Smooth muscle cell (in vitro differentiated cells): ENCODE data around the gene DLGAP1. TPM values are rescaled to one million over a fixed set of nuclear protein-coding genes. Genes with fewer than 3 reads are reported as not detected.

Source experiments
- DNase-seq: peaks from one replicate; lab custom pipeline; 2025; ENCODE audit not compliant: unreplicated experiment; lab: John Stamatoyannopoulos, UW
- H2AFZ ChIP-seq: fragments of 200-600 bp; sonication (generic); 2 replicates; pipeline ENCODE4 v1.6.0; 2016; ENCODE audit warnings: antibody characterized with exemption, low read depth, mild to moderate bottlenecking
- H3F3A ChIP-seq: fragments of 200-600 bp; sonication (generic); 2 replicates; pipeline ENCODE4 v1.6.0; 2017; ENCODE audit warnings: antibody characterized with exemption, low read depth
- H3K27ac ChIP-seq: fragments of 200-600 bp; sonication (generic); 2 replicates; pipeline ENCODE4 v1.5.1; 2016; ENCODE audit warnings: low read depth, mild to moderate bottlenecking
- H3K27me3 ChIP-seq: fragments of 200-600 bp; sonication (generic); 2 replicates; pipeline ENCODE4 v1.6.1; 2016; ENCODE audit warnings: low read depth, mild to moderate bottlenecking
- H3K36me3 ChIP-seq: fragments of 200-600 bp; sonication (generic); 2 replicates; pipeline ENCODE4 v1.5.1; 2016; ENCODE audit warnings: low read depth
- H3K4me1 ChIP-seq: fragments of 200-600 bp; sonication (generic); 2 replicates; pipeline ENCODE4 v1.5.1; 2016; ENCODE audit warnings: low read depth
- H3K4me2 ChIP-seq: fragments of 200-600 bp; sonication (generic); 2 replicates; pipeline ENCODE4 v1.6.0; 2016; ENCODE audit warnings: mild to moderate bottlenecking
- H3K4me3 ChIP-seq: fragments of 200-600 bp; sonication (generic); 2 replicates; pipeline ENCODE4 v1.5.1; 2016; ENCODE audit warnings: mild to moderate bottlenecking
- H3K79me2 ChIP-seq: fragments of 200-600 bp; sonication (generic); 2 replicates; pipeline ENCODE4 v1.6.0; 2016; ENCODE audit warnings: low read depth, mild to moderate bottlenecking
- H3K9ac ChIP-seq: fragments of 200-600 bp; sonication (generic); 2 replicates; pipeline ENCODE4 v1.6.0; 2016; ENCODE audit warnings: low read depth
- H3K9me3 ChIP-seq: fragments of 200-600 bp; sonication (generic); replicated peaks from 2 replicates; pipeline ENCODE4 v1.5.1; 2016; ENCODE audit warnings: low read depth
- H4K20me1 ChIP-seq: fragments of 200-600 bp; sonication (generic); 2 replicates; pipeline ENCODE4 v1.6.0; 2016; ENCODE audit warnings: low read depth
- CTCF ChIP-seq: fragments of 200-600 bp; sonication (generic); IDR thresholded peaks from 2 replicates; pipeline ENCODE4 v1.5.1; 2017; ENCODE audit warnings: borderline replicate concordance, mild to moderate bottlenecking, antibody characterized with exemption; ENCODE audit not compliant: insufficient read depth, poor library complexity, severe bottlenecking
- WGBS: methylation state at CpG from one replicate; pipeline ENCODE4 v1.1.7; 2016; ENCODE audit warnings: low lambda C conversion rate; 5-methylcytosine and 5-hydroxymethylcytosine counted together
- polyA plus RNA-seq: library from polyadenylated mRNA; unstranded; fragments of >200 nt; fragmentation: Nextera tagmentation; extraction: Ambion mirVana; gene quantifications from 2 replicates; pipeline ENCODE4 v1.2.1, GENCODE V29; 2016
- total RNA-seq: library from RNA; depleted of rRNA; stranded (reverse); fragments of >200 nt; gene quantifications from 2 replicates; pipeline ENCODE4 v1.2.3, GENCODE V29; 2014

DLGAP1 gene
- total and polyA plus RNA-seq, 2 experiments from 2014 or later = 2.6 to 11.3 TPM

- DNase-seq = no peak
- no peak overlapping the region for H3K9ac ChIP-seq
- H3K4me2 ChIP-seq = no peak overlapping the region
These were observed 888.3 kb downstream of the DLGAP1 start for GRCh38 chr18:3566851-3567250.

GRCh38 chr18:3560755-3561154 is 894.4 kb downstream of the DLGAP1 start:
- Histone ChIP-seq H3K9ac (no peak overlapping the region), H3K27me3 (no peaks in the 10 kb centered on the region), H3K4me2 (no peak overlapping the region), H3K79me2 (no peaks in the 10 kb centered on the region), H3K9me3 (no peaks in the 10 kb centered on the region), H3K27ac (no peak overlapping the region), H2AFZ (no peak overlapping the region), H3F3A (no peaks in the 10 kb centered on the region), H3K36me3 (no peaks in the 10 kb centered on the region), H3K4me1 (no peaks in the 10 kb centered on the region), H4K20me1 (no peaks in the 10 kb centered on the region), H3K4me3 (no peak overlapping the region)
- DNase-seq = no peak
- WGBS = 97% methylated on average over 3 of the region's 3 CpGs
- TF ChIP-seq CTCF = no peak

More at GRCh38 chr18:3566851-3567250, 888.3 kb downstream of the DLGAP1 start:
- no peak overlapping the region for H3K4me3 ChIP-seq
- no peaks in the 10 kb centered on the region for H3K36me3 ChIP-seq
- H4K20me1 ChIP-seq = no peaks in the 10 kb centered on the region
- no peak overlapping the region for H2AFZ ChIP-seq
- no peaks in the 10 kb centered on the region for H3K27me3 ChIP-seq
- no peaks in the 10 kb centered on the region for H3K79me2 ChIP-seq
- H3K4me1 ChIP-seq = no peaks in the 10 kb centered on the region
- no peak for TF ChIP-seq CTCF
- H3K27ac ChIP-seq = no peak overlapping the region
- no peaks in the 10 kb centered on the region for H3F3A ChIP-seq
- H3K9me3 ChIP-seq = no peaks in the 10 kb centered on the region

GRCh38 chr18:3554811-3555427 is 900.2 kb downstream of the DLGAP1 start:
- H4K20me1 ChIP-seq = no peaks in the 10 kb centered on the region
- H3K9ac ChIP-seq = no peak overlapping the region
- peaks cover 25% of the 10 kb centered on the region for H3K4me1 ChIP-seq
- no peaks in the 10 kb centered on the region for H3K27me3 ChIP-seq
- DNase-seq = no peak
- H3K27ac ChIP-seq = no peak overlapping the region
- H2AFZ ChIP-seq = no peak overlapping the region
- no peak overlapping the region for H3K4me3 ChIP-seq
- H3F3A ChIP-seq = no peaks in the 10 kb centered on the region
- WGBS = 23% methylated on average over 2 of the region's 2 CpGs
- H3K79me2 ChIP-seq = no peaks in the 10 kb centered on the region
- no peak for TF ChIP-seq CTCF
- H3K36me3 ChIP-seq = no peaks in the 10 kb centered on the region
- H3K4me2 ChIP-seq = no peak overlapping the region
- no peaks in the 10 kb centered on the region for H3K9me3 ChIP-seq

DNA sequence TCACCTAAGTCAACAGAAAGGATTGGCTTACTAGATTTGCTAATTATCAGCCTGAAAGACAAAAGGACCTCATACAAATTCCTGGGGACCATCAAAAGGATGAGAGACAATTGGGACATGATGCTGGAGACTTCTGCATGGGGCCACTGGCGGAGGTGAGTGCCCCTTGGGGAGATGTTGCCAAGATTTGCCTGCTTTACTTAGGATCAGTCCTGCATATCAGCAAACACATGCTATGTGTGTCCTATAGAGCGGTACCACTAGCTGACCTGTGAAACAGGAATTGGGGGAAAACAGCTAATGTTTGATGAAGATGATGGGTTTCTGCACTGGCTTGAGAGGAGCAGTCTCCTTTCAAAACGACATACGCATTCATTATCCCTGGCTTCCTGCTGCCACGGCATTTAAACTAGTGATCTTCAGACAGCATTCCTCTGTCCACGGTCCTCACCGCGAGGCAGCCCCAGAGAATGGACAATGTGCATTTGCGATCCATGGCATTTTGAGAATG is 901.0 kb downstream of the DLGAP1 start:
- Histone ChIP-seq H4K20me1 (no peaks in the 10 kb centered on the region), H3K27me3 (no peaks in the 10 kb centered on the region), H3K4me2 (no peak overlapping the region), H3F3A (no peaks in the 10 kb centered on the region), H3K9ac (no peak overlapping the region), H3K9me3 (no peaks in the 10 kb centered on the region), H3K27ac (no peak overlapping the region), H3K4me3 (no peak overlapping the region), H2AFZ (no peak overlapping the region), H3K4me1 (peaks cover 25% of the 10 kb centered on the region), H3K79me2 (no peaks in the 10 kb centered on the region), H3K36me3 (no peaks in the 10 kb centered on the region)
- TF ChIP-seq CTCF = no peak
- no peak for DNase-seq
- WGBS = 28% methylated on average over 9 of the region's 9 CpGs
